Parathyroid adenoma (tissue), 2 donors: Measurements from ENCODE around the gene PHF12.

Source experiments
- H2AFZ ChIP-seq: fragments of 300-600 bp; sonication (generic); one replicate; pipeline ENCODE4 v1.7.0; 2017; ENCODE audit warnings: antibody characterized with exemption, mild to moderate bottlenecking
- H3K27ac ChIP-seq: fragments of 300-600 bp; sonication (generic); one replicate; pipeline ENCODE4 v1.7.0; 2017
- H3K27me3 ChIP-seq: fragments of 300-600 bp; sonication (generic); one replicate; pipeline ENCODE4 v1.7.0; 2017; ENCODE audit warnings: low read length; ENCODE audit not compliant: control insufficient read depth, insufficient read depth
- H3K36me3 ChIP-seq: fragments of 300-600 bp; sonication (generic); one replicate; pipeline ENCODE4 v1.7.0; 2017; ENCODE audit warnings: low read length; ENCODE audit not compliant: control insufficient read depth, insufficient read depth
- H3K4me1 ChIP-seq: fragments of 300-600 bp; sonication (generic); one replicate; pipeline ENCODE4 v1.7.0; 2017; ENCODE audit warnings: control low read depth
- H3K4me2 ChIP-seq: fragments of 300-600 bp; sonication (generic); one replicate; pipeline ENCODE4 v1.7.0; 2017; ENCODE audit warnings: low read length
- H3K4me3 ChIP-seq: fragments of 300-600 bp; sonication (generic); one replicate; pipeline ENCODE4 v1.7.0; 2017; ENCODE audit warnings: low read depth, low read length
- H3K79me2 ChIP-seq: fragments of 300-600 bp; sonication (generic); one replicate; pipeline ENCODE4 v1.7.0; 2017; ENCODE audit warnings: control low read depth
- H3K9ac ChIP-seq: fragments of 300-600 bp; sonication (generic); one replicate; pipeline ENCODE4 v1.7.0; 2017; ENCODE audit warnings: mild to moderate bottlenecking
- H3K9me3 ChIP-seq: fragments of 300-600 bp; sonication (generic); one replicate; pipeline ENCODE4 v1.7.0; 2017; ENCODE audit warnings: low read length; ENCODE audit not compliant: control insufficient read depth
- CTCF ChIP-seq: fragments of 300-600 bp; sonication (generic); IDR thresholded peaks from one replicate; pipeline ENCODE4 v1.7.0; 2017; ENCODE audit warnings: antibody characterized with exemption, mild to moderate bottlenecking
- donor health status: primary hyperparathyroidism.

PHF12 gene

GRCh38 chr17:28889996-28890395 lies 61.3 kb downstream of the PHF12 start:
- Histone ChIP-seq H3K79me2 (peaks cover 15% of the 10 kb centered on the region), H3K4me3 (no peak overlapping the region), H3K27ac (no peak overlapping the region), H3K27me3 (no peaks in the 10 kb centered on the region), H3K4me1 (no peaks in the 10 kb centered on the region), H3K36me3 (no peaks in the 10 kb centered on the region), H3K9ac (no peak overlapping the region), H3K9me3 (no peaks in the 10 kb centered on the region), H3K4me2 (no peak overlapping the region), H2AFZ (no peak overlapping the region)
- TF ChIP-seq CTCF, result no peak

GRCh38 chr17:28888832-28889231 lies 62.5 kb downstream of the PHF12 start:
- H3K4me1 ChIP-seq, result no peaks in the 10 kb centered on the region
- no peak for TF ChIP-seq CTCF
- no peak overlapping the region for H3K27ac ChIP-seq
- no peaks in the 10 kb centered on the region for H3K9me3 ChIP-seq
- H3K79me2 ChIP-seq, result peaks cover 15% of the 10 kb centered on the region
- H2AFZ ChIP-seq, result no peak overlapping the region
- no peak overlapping the region for H3K4me3 ChIP-seq
- H3K36me3 ChIP-seq, result no peaks in the 10 kb centered on the region
- no peaks in the 10 kb centered on the region for H3K27me3 ChIP-seq
- H3K4me2 ChIP-seq, result no peak overlapping the region
- no peak overlapping the region for H3K9ac ChIP-seq

- Histone ChIP-seq H3K36me3 (no peaks in the 10 kb centered on the region), H3K9me3 (no peaks in the 10 kb centered on the region), H2AFZ (no peak overlapping the region), H3K4me3 (no peak overlapping the region), H3K27ac (no peak overlapping the region), H3K79me2 (peaks cover 13% of the 10 kb centered on the region), H3K9ac (no peak overlapping the region), H3K4me1 (no peaks in the 10 kb centered on the region), H3K4me2 (no peak overlapping the region), H3K27me3 (no peaks in the 10 kb centered on the region)
- TF ChIP-seq CTCF, result no peak
Measured at GRCh38 chr17:28887871-28888471, 63.3 kb downstream of the PHF12 start.

GRCh38 chr17:28885951-28886350 lies 65.4 kb downstream of the PHF12 start:
- no peak for TF ChIP-seq CTCF
- Histone ChIP-seq H3K36me3 (no peaks in the 10 kb centered on the region), H3K4me1 (no peaks in the 10 kb centered on the region), H3K4me2 (no peak overlapping the region), H2AFZ (no peak overlapping the region), H3K27ac (no peak overlapping the region), H3K9ac (no peak overlapping the region), H3K9me3 (no peaks in the 10 kb centered on the region), H3K79me2 (peaks cover 13% of the 10 kb centered on the region), H3K27me3 (no peaks in the 10 kb centered on the region), H3K4me3 (no peak overlapping the region)

GRCh38 chr17:28885363-28885762 lies 66.0 kb downstream of the PHF12 start:
- Histone ChIP-seq H3K9ac (no peak overlapping the region), H3K4me2 (no peak overlapping the region), H3K27me3 (no peaks in the 10 kb centered on the region), H3K4me1 (no peaks in the 10 kb centered on the region), H3K79me2 (peaks cover 13% of the 10 kb centered on the region), H3K36me3 (no peaks in the 10 kb centered on the region), H2AFZ (no peak overlapping the region), H3K9me3 (no peaks in the 10 kb centered on the region), H3K4me3 (no peak overlapping the region), H3K27ac (no peak overlapping the region)
- no peak for TF ChIP-seq CTCF
